Stimulated activated CD8-positive, alpha-beta memory T cell treated with anti-CD3 and anti-CD28 coated beads, Interleukin-7, amount 100 ng/mL, for 1 hour (primary cell): Measurements from ENCODE around the gene PDS5B.
A peak's percentile ranks its signal among the peaks of the same experiment; 100 is the strongest.

Source experiments
- DNase-seq, 2 donors: peaks; one replicate each; pipeline ENCODE4 v3.0.0-alpha.2; 2020; ENCODE audit warnings: low read depth in 2 of 2

The PDS5B gene

GRCh38 chr13:32590266-32590665 lies 4.0 kb downstream of the PDS5B start:
- no peak for DNase-seq

GRCh38 chr13:32592082-32592481 lies 5.8 kb downstream of the PDS5B start:
- DNase-seq = no peak

- no peak for DNase-seq
Measured at GRCh38 chr13:32594157-32594738, 8.0 kb downstream of the PDS5B start.

GRCh38 chr13:32595306-32595705 lies 9.1 kb downstream of the PDS5B start:
- no peak for DNase-seq

GRCh38 chr13:32600890-32601289 lies 14.6 kb downstream of the PDS5B start:
- DNase-seq = no peak

GRCh38 chr13:32609428-32609827 lies 23.2 kb downstream of the PDS5B start:
- DNase-seq = no peak

- no peak for DNase-seq
Measured at GRCh38 chr13:32610538-32610937, 24.3 kb downstream of the PDS5B start.

GRCh38 chr13:32610977-32611376 lies 24.7 kb downstream of the PDS5B start:
- DNase-seq = no peak

- DNase-seq = no peak
Measured at GRCh38 chr13:32616883-32617511, 30.7 kb downstream of the PDS5B start.

GRCh38 chr13:32622827-32623226 lies 36.6 kb downstream of the PDS5B start:
- DNase-seq = no peak

- DNase-seq = no peak
Measured at GRCh38 chr13:32624441-32624840, 38.2 kb downstream of the PDS5B start.

- DNase-seq = no peak
Measured at GRCh38 chr13:32627793-32628192, 41.5 kb downstream of the PDS5B start.

- no peak for DNase-seq
Measured at GRCh38 chr13:32629313-32629712, 43.1 kb downstream of the PDS5B start.

GRCh38 chr13:32629866-32630265 lies 43.6 kb downstream of the PDS5B start:
- DNase-seq = no peak

GRCh38 chr13:32632343-32632909 lies 46.2 kb downstream of the PDS5B start:
- no peak for DNase-seq

- DNase-seq = no peak
Measured at GRCh38 chr13:32636711-32637110, 50.5 kb downstream of the PDS5B start.

GRCh38 chr13:32638739-32639138 lies 52.5 kb downstream of the PDS5B start:
- no peak for DNase-seq

- DNase-seq = peak; percentile 4 to 25
Measured at GRCh38 chr13:32639502-32640105, 53.4 kb downstream of the PDS5B start.

- DNase-seq = no peak
Measured at GRCh38 chr13:32642316-32642715, 56.1 kb downstream of the PDS5B start.

GRCh38 chr13:32642858-32643257 lies 56.6 kb downstream of the PDS5B start:
- DNase-seq = no peak

- DNase-seq = no peak
Measured at GRCh38 chr13:32645854-32646253, 59.6 kb downstream of the PDS5B start.

- no peak for DNase-seq
Measured at GRCh38 chr13:32647926-32648325, 61.7 kb downstream of the PDS5B start.

GRCh38 chr13:32650705-32651311 lies 64.6 kb downstream of the PDS5B start:
- DNase-seq = peak; percentile 14 to 21
